ENCODE data around the gene NFATC3. TPM values are rescaled to one million over a fixed set of nuclear protein-coding genes. Genes with fewer than 3 reads are reported as not detected.
"Not testable (repeated sequence)": the region's sequence is repeated elsewhere in the genome, so short reads cannot be mapped to it uniquely, and the experiment has no call there.

NFATC3 gene
- total RNA-seq, 1 donor from 2014 or later: 34.2 TPM

DNA sequence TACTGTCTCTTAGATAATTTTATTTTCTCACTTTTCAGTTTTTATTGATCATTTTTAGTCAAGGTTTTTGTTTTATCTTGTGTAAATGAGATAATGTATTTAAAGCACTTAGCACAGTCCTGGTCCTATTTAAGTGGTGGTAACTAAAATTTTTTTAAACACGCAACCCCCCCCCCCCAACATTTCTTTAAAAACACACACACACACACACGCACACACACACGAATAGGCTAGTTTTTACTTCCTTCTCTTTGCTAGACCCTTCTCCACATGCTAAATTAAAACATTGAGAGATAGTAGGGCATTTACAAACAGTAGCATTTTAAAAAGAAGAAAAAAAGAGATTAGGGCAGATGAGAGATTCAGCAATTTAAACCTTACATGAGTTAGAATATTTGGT is 5.0 kb downstream of the NFATC3 start:
- H3K9me3 Mint-ChIP-seq: no peaks in the 10 kb centered on the region
- peaks cover 2% of the 10 kb centered on the region for H3K36me3 Mint-ChIP-seq
- Histone ChIP-seq H3K36me3 (no peaks in the 10 kb centered on the region), H3K4me3 (no peak overlapping the region), H4K20me1 (ENCODE audit: low read depth) (peaks cover 83% of the 10 kb centered on the region), H3K27me3 (no peaks in the 10 kb centered on the region), H2AFZ (replicated peaks) (no peak overlapping the region), H3K9ac (no peak overlapping the region), H3K4me1 (peaks cover 16% of the 10 kb centered on the region), H3K79me2 (ENCODE audit: low read depth) (peaks cover 97% of the 10 kb centered on the region), H3K9me3 (ENCODE audit: low read depth) (no peaks in the 10 kb centered on the region), H3K4me2 (no peak overlapping the region), H3K27ac (no peak overlapping the region), H3F3A (ENCODE audit: low read depth) (peaks cover 10% of the 10 kb centered on the region)
- H3K27ac Mint-ChIP-seq: no peak overlapping the region
- H3K27me3 Mint-ChIP-seq (ENCODE audit: insufficient read depth, low read depth): no peaks in the 10 kb centered on the region
- H3K4me1 Mint-ChIP-seq: peaks cover 11% of the 10 kb centered on the region
- TF ChIP-seq, protein P1, sequence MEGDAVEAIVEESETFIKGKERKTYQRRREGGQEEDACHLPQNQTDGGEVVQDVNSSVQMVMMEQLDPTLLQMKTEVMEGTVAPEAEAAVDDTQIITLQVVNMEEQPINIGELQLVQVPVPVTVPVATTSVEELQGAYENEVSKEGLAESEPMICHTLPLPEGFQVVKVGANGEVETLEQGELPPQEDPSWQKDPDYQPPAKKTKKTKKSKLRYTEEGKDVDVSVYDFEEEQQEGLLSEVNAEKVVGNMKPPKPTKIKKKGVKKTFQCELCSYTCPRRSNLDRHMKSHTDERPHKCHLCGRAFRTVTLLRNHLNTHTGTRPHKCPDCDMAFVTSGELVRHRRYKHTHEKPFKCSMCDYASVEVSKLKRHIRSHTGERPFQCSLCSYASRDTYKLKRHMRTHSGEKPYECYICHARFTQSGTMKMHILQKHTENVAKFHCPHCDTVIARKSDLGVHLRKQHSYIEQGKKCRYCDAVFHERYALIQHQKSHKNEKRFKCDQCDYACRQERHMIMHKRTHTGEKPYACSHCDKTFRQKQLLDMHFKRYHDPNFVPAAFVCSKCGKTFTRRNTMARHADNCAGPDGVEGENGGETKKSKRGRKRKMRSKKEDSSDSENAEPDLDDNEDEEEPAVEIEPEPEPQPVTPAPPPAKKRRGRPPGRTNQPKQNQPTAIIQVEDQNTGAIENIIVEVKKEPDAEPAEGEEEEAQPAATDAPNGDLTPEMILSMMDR (IDR thresholded peaks at IDR 0.05): no peak
- TF ChIP-seq EZH2 (IDR thresholded peaks at IDR 0.05): no peak
- DNase-seq (ENCODE audit: low spot score): no peak
- H3K4me3 Mint-ChIP-seq: no peak overlapping the region

DNA sequence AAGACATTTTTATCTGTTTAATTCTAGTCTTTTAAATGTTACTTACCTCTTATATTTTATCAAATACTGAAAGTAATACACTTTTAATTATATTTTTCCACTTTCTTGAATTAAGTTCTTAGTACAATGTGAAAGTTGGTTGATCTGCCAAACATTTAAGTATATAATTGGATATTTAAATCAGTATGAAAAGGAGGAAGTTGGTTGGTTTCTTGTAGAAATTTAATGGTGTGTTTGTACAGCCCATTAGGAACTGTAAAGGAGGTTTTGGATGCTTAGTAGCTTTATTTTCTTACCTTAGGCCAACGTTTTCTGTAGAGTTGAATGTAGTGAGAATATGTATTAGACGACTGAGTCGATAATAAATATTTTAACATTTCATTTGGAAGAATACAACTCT is 5.4 kb downstream of the NFATC3 start:
- Histone ChIP-seq H3F3A (ENCODE audit: low read depth) (peaks cover 8% of the 10 kb centered on the region), H3K36me3 (no peaks in the 10 kb centered on the region), H4K20me1 (ENCODE audit: low read depth) (peaks cover 86% of the 10 kb centered on the region), H2AFZ (replicated peaks) (no peak overlapping the region), H3K27ac (no peak overlapping the region), H3K9ac (no peak overlapping the region), H3K9me3 (ENCODE audit: low read depth) (no peaks in the 10 kb centered on the region), H3K79me2 (ENCODE audit: low read depth) (peaks cover 100% of the 10 kb centered on the region), H3K4me1 (peaks cover 16% of the 10 kb centered on the region), H3K27me3 (no peaks in the 10 kb centered on the region), H3K4me2 (no peak overlapping the region), H3K4me3 (no peak overlapping the region)
- Mint-ChIP-seq H3K36me3 (peaks cover 2% of the 10 kb centered on the region), H3K9me3 (no peaks in the 10 kb centered on the region), H3K4me1 (peaks cover 11% of the 10 kb centered on the region), H3K27ac (no peak overlapping the region), H3K27me3 (ENCODE audit: insufficient read depth, low read depth) (no peaks in the 10 kb centered on the region), H3K4me3 (no peak overlapping the region)
- no peak for DNase-seq (ENCODE audit: low spot score)
- no peak for TF ChIP-seq EZH2phosphoT487 (IDR thresholded peaks at IDR 0.05)
- no peak for TF ChIP-seq EZH2 (IDR thresholded peaks at IDR 0.05)
- TF ChIP-seq, protein P1 (IDR thresholded peaks at IDR 0.05): no peak

DNA sequence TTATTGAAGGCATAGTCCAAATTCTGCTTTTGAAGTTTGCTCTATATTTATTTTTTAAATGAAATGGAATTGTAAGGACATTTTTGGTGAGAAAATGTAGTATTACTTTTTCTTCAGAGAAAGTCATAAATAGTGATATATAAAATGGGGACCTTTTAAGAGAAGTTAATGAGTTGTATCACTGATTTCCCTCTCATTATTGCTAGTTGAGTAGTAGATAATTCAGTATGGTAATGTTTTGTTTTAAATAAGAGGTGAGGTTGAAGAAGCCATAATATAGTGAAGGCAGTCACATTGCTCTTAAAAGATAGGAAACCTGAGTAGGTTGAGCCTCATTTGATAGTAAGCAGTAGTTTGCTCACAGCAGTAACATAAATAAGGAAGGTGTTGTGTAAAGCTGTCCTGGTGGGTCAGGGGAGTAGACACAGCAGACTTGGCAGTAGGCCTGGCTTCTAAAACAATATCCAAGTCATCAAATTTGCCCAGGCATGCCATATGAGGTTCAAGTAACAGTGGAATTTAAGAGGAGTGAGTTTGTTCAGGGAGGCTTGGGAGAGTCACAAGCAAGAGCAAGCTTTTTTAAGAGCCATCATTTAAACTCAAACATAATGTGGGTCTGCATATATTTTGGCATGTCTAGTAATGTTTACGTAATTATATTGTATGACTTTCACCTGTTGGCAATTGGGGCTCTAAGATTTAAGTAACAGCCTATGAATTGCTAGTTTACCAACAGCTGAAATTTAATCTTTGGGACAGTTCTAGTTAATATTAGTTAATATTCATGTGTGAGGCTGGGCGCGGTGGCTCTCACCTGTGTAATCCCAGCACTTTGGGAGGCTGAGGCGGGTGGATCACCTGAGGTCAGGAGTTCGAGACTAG is 6.5 kb downstream of the NFATC3 start:
- Histone ChIP-seq H2AFZ (replicated peaks) (no peak overlapping the region), H3K4me2 (no peak overlapping the region)
- H3K9me3 Mint-ChIP-seq: no peaks in the 10 kb centered on the region

DNA sequence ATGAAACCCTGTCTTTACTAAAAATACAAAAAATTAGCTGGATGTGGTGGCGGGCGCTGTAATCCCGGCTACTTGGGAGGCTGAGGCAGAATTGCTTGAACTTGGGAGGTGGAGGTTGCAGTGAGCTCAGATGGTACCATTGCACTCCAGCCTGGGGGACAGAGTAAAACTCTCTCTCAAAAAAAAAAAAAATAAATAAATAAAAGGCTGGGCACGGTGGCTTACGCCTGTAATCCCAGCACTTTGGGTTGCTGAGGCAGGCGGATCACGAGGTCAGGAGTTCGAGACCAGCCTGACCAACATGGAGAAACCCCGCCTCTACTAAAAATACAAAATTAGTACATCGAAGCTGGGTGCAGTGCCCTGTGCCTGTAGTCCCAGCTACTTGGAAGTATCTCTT is 7.1 kb downstream of the NFATC3 start:
- H3K27me3 ChIP-seq; H3K27ac ChIP-seq; H3K9me3 Mint-ChIP-seq; H3K4me1 Mint-ChIP-seq; H2AFZ ChIP-seq (replicated peaks); H3K27ac Mint-ChIP-seq; H3K36me3 ChIP-seq; DNase-seq (ENCODE audit: low spot score); H3K9ac ChIP-seq; H3K9me3 ChIP-seq (ENCODE audit: low read depth); H3K36me3 Mint-ChIP-seq; H3K4me3 Mint-ChIP-seq; H3K4me2 ChIP-seq; H3F3A ChIP-seq (ENCODE audit: low read depth); H3K4me3 ChIP-seq; H3K27me3 Mint-ChIP-seq (ENCODE audit: insufficient read depth, low read depth): not testable (repeated sequence)
- H3K4me1 ChIP-seq: peaks cover 12% of the 10 kb centered on the region
- H3K79me2 ChIP-seq (ENCODE audit: low read depth): peaks cover 100% of the 10 kb centered on the region
- peaks cover 95% of the 10 kb centered on the region for H4K20me1 ChIP-seq (ENCODE audit: low read depth)

More for the DNA sequence above, 6.5 kb downstream of the NFATC3 start:
- Histone ChIP-seq H3K27ac (no peak overlapping the region), H3K9ac (no peak overlapping the region), H3K79me2 (ENCODE audit: low read depth) (peaks cover 100% of the 10 kb centered on the region), H3F3A (ENCODE audit: low read depth) (no peaks in the 10 kb centered on the region), H3K9me3 (ENCODE audit: low read depth) (no peaks in the 10 kb centered on the region), H3K27me3 (no peaks in the 10 kb centered on the region), H3K4me3 (no peak overlapping the region), H3K4me1 (peaks cover 16% of the 10 kb centered on the region), H3K36me3 (no peaks in the 10 kb centered on the region), H4K20me1 (ENCODE audit: low read depth) (peaks cover 95% of the 10 kb centered on the region)
- H3K4me3 Mint-ChIP-seq: no peak overlapping the region
- no peak for TF ChIP-seq EZH2phosphoT487 (IDR thresholded peaks at IDR 0.05)
- no peak for TF ChIP-seq EZH2 (IDR thresholded peaks at IDR 0.05)
- TF ChIP-seq, protein P1 (IDR thresholded peaks at IDR 0.05): no peak
- H3K4me1 Mint-ChIP-seq: peaks cover 11% of the 10 kb centered on the region
- DNase-seq (ENCODE audit: low spot score): no peak
- no peak overlapping the region for H3K27ac Mint-ChIP-seq
- H3K27me3 Mint-ChIP-seq (ENCODE audit: insufficient read depth, low read depth): no peaks in the 10 kb centered on the region
- H3K36me3 Mint-ChIP-seq: peaks cover 2% of the 10 kb centered on the region

Data from neural progenitor cell (in vitro differentiated cells).